Astrocyte (in vitro differentiated cells and primary cell): Measurements from ENCODE around the gene BCOR. TPM values are rescaled to one million over a fixed set of nuclear protein-coding genes. Genes with fewer than 3 reads are reported as not detected.

Experiments used
- DNase-seq: peaks from one replicate; pipeline ENCODE4 v3.0.0-alpha.2; 2010; ENCODE audit warnings: low read depth
- FAIRE-seq: peaks from 2 replicates; lab custom pipeline; 2011; peaks lifted over from hg19 to GRCh38; lab: Jason Lieb, UNC
- H2AFZ ChIP-seq: 2 replicates; pipeline ENCODE4 v1.6.0; 2012; ENCODE audit warnings: low read depth, low read length, inconsistent platforms
- H3K27ac ChIP-seq: 2 replicates; pipeline ENCODE4 v1.5.1; 2011; ENCODE audit warnings: low read depth, low read length, inconsistent platforms
- H3K27me3 ChIP-seq: 2 replicates; pipeline ENCODE4 v1.6.0; 2011; ENCODE audit warnings: low read length, inconsistent platforms; ENCODE audit not compliant: insufficient read depth
- H3K36me3 ChIP-seq: 2 replicates; pipeline ENCODE4 v1.5.1; 2011; ENCODE audit warnings: low read length, inconsistent platforms; ENCODE audit not compliant: insufficient read depth
- H3K4me1 ChIP-seq: 2 replicates; pipeline ENCODE4 v1.5.1; 2011; ENCODE audit warnings: low read length, inconsistent platforms; ENCODE audit not compliant: insufficient read depth
- H3K4me2 ChIP-seq: 2 replicates; pipeline ENCODE4 v1.6.0; 2012; ENCODE audit warnings: low read length, inconsistent platforms
- H3K4me3 ChIP-seq: 2 replicates; pipeline ENCODE4 v1.5.1; 2011; ENCODE audit warnings: low read depth, mild to moderate bottlenecking, low read length, inconsistent platforms; ENCODE audit not compliant: insufficient read depth
- H3K79me2 ChIP-seq: 2 replicates; pipeline ENCODE4 v1.6.0; 2012; ENCODE audit warnings: mild to moderate bottlenecking, low read length, inconsistent platforms; ENCODE audit not compliant: insufficient read depth
- H3K9ac ChIP-seq: 2 replicates; pipeline ENCODE4 v1.6.0; 2012; ENCODE audit warnings: mild to moderate bottlenecking, low read length, inconsistent platforms
- H3K9me3 ChIP-seq: 2 replicates; pipeline ENCODE4 v1.5.1; 2012; ENCODE audit warnings: low read depth, mild to moderate bottlenecking, low read length, inconsistent platforms; ENCODE audit not compliant: insufficient read depth
- H4K20me1 ChIP-seq: 2 replicates; pipeline ENCODE4 v1.6.0; 2012; ENCODE audit warnings: low read length, inconsistent platforms; ENCODE audit not compliant: insufficient read depth
- H3K27ac Mint-ChIP-seq: one replicate; pipeline ENCODE4 v1.8.0; 2021; ENCODE audit warnings: mild to moderate bottlenecking, mixed read lengths; ENCODE audit not compliant: unreplicated experiment
- H3K27me3 Mint-ChIP-seq: one replicate; pipeline ENCODE4 v1.8.0; 2021; ENCODE audit warnings: low read depth, mixed read lengths; ENCODE audit not compliant: unreplicated experiment
- H3K36me3 Mint-ChIP-seq: one replicate; pipeline ENCODE4 v1.8.0; 2021; ENCODE audit warnings: low read depth, mixed read lengths; ENCODE audit not compliant: unreplicated experiment
- H3K4me1 Mint-ChIP-seq: one replicate; pipeline ENCODE4 v1.8.0; 2021; ENCODE audit warnings: low read depth, mixed read lengths; ENCODE audit not compliant: unreplicated experiment
- H3K4me3 Mint-ChIP-seq: one replicate; pipeline ENCODE4 v1.8.0; 2021; ENCODE audit warnings: mild to moderate bottlenecking, moderate library complexity, mixed read lengths; ENCODE audit not compliant: unreplicated experiment
- H3K9me3 Mint-ChIP-seq: one replicate; pipeline ENCODE4 v1.8.0; 2021; ENCODE audit warnings: mild to moderate bottlenecking, mixed read lengths; ENCODE audit not compliant: unreplicated experiment
- EZH2 ChIP-seq: IDR thresholded peaks from 2 replicates; pipeline ENCODE4 v1.6.1; 2012; ENCODE audit warnings: mild to moderate bottlenecking, low read length, inconsistent platforms; ENCODE audit not compliant: insufficient read depth
- total RNA-seq: library from RNA; stranded (reverse); gene quantifications from 2 replicates; pipeline ENCODE4 v1.2.1, GENCODE V29; 2021
- TF ChIP-seq, protein P1 (sequence below): IDR thresholded peaks from 2 replicates; pipeline ENCODE4 v1.5.1; 2011; ENCODE audit warnings: low read depth, mild to moderate bottlenecking, inconsistent platforms, low read length, moderate library complexity; ENCODE audit not compliant: insufficient read depth

BCOR gene
- total RNA-seq, 1 donor from 2014 or later, result 9.0 TPM

DNA sequence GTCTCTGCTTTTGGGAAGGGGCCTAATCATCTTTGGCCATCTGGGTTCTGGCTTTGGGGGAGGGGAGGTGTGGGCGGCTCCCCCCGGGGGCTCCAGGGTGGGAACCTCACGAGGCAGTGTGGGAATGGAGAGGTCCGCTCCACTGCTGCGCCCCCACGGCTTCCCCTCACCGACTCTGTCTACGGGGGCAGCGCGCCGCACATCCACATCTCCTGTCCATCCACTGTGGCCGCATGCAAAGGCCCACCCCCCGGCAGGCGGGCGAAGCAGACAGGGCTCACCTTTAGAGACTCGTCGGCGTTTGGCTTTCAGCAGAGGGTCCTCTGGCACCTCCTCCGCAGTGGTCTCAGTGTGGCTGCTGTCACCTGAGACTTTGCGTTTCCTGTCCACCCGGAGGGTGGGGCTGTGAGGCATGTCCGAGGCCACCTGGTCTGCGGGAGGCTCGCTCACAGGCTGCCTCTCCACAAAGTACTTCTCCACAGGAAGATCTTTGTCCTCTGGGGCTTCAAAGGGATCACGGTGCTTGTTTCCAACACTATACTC lies 33.6 kb downstream of the BCOR start:
- peaks cover 19% of the 10 kb centered on the region for H4K20me1 ChIP-seq
- FAIRE-seq (no peak), DNase-seq (no peak)
- no peaks in the 10 kb centered on the region for H3K9me3 Mint-ChIP-seq
- H3K4me2 ChIP-seq, result no peak overlapping the region
- no peaks in the 10 kb centered on the region for H3K79me2 ChIP-seq
- H2AFZ ChIP-seq, result no peak overlapping the region
- H3K9ac ChIP-seq, result no peak overlapping the region
- H3K4me1 Mint-ChIP-seq, result no peaks in the 10 kb centered on the region
- H3K4me1 ChIP-seq, result no peaks in the 10 kb centered on the region
- H3K9me3 ChIP-seq, result no peaks in the 10 kb centered on the region
- no peak overlapping the region for H3K27ac ChIP-seq
- H3K27me3 Mint-ChIP-seq, result no peaks in the 10 kb centered on the region
- peaks cover 5% of the 10 kb centered on the region for H3K36me3 ChIP-seq
- H3K27ac Mint-ChIP-seq, result no peak overlapping the region
- TF ChIP-seq EZH2, result no peak
- TF ChIP-seq, protein P1, sequence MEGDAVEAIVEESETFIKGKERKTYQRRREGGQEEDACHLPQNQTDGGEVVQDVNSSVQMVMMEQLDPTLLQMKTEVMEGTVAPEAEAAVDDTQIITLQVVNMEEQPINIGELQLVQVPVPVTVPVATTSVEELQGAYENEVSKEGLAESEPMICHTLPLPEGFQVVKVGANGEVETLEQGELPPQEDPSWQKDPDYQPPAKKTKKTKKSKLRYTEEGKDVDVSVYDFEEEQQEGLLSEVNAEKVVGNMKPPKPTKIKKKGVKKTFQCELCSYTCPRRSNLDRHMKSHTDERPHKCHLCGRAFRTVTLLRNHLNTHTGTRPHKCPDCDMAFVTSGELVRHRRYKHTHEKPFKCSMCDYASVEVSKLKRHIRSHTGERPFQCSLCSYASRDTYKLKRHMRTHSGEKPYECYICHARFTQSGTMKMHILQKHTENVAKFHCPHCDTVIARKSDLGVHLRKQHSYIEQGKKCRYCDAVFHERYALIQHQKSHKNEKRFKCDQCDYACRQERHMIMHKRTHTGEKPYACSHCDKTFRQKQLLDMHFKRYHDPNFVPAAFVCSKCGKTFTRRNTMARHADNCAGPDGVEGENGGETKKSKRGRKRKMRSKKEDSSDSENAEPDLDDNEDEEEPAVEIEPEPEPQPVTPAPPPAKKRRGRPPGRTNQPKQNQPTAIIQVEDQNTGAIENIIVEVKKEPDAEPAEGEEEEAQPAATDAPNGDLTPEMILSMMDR, result no peak
- H3K36me3 Mint-ChIP-seq, result peaks cover 14% of the 10 kb centered on the region
- no peaks in the 10 kb centered on the region for H3K27me3 ChIP-seq
- H3K4me3 ChIP-seq, result no peak overlapping the region
- H3K4me3 Mint-ChIP-seq, result no peak overlapping the region

DNA sequence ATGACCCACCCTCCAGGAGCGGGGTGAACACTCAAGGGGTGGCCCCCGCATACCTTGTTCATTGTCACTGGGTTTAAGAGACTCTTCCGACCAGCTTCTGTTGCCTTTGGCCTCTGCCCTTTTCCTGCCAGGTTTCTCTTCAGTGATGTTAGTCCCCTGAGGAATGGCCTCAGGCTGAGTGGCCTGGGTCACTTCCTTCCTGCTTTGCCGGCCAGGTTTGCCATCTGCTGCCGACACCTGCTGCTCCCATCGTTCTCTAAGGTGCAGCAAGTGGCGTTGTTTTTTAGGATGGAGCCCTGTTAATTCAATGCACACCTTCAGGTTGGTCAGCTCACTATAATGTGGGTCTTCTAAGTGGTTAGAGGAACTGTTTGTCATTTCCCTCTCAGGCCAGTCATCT lies 34.2 kb downstream of the BCOR start:
- Histone ChIP-seq H3K36me3 (peaks cover 5% of the 10 kb centered on the region), H3K79me2 (no peaks in the 10 kb centered on the region), H3K9ac (no peak overlapping the region), H3K27me3 (no peaks in the 10 kb centered on the region), H3K27ac (no peak overlapping the region), H3K4me3 (no peak overlapping the region), H3K4me2 (no peak overlapping the region), H4K20me1 (peaks cover 21% of the 10 kb centered on the region), H3K4me1 (no peaks in the 10 kb centered on the region), H3K9me3 (no peaks in the 10 kb centered on the region), H2AFZ (no peak overlapping the region)
- no peak for FAIRE-seq
- H3K4me3 Mint-ChIP-seq, result no peak overlapping the region
- no peaks in the 10 kb centered on the region for H3K27me3 Mint-ChIP-seq
- no peak for TF ChIP-seq EZH2
- TF ChIP-seq, protein P1, result no peak
- no peaks in the 10 kb centered on the region for H3K4me1 Mint-ChIP-seq
- H3K27ac Mint-ChIP-seq, result no peak overlapping the region
- no peaks in the 10 kb centered on the region for H3K9me3 Mint-ChIP-seq
- DNase-seq, result no peak
- peaks cover 17% of the 10 kb centered on the region for H3K36me3 Mint-ChIP-seq

- Histone ChIP-seq H3K9me3 (no peaks in the 10 kb centered on the region), H3K4me3 (no peak overlapping the region), H2AFZ (no peak overlapping the region), H3K4me1 (no peaks in the 10 kb centered on the region), H4K20me1 (peaks cover 14% of the 10 kb centered on the region), H3K79me2 (no peaks in the 10 kb centered on the region), H3K9ac (no peak overlapping the region), H3K27ac (no peak overlapping the region), H3K36me3 (peaks cover 5% of the 10 kb centered on the region), H3K4me2 (no peak overlapping the region), H3K27me3 (no peaks in the 10 kb centered on the region)
- no peak for FAIRE-seq
- Mint-ChIP-seq H3K9me3 (no peaks in the 10 kb centered on the region), H3K4me1 (no peaks in the 10 kb centered on the region), H3K27ac (no peak overlapping the region), H3K36me3 (peaks cover 12% of the 10 kb centered on the region), H3K4me3 (no peak overlapping the region), H3K27me3 (no peaks in the 10 kb centered on the region)
- no peak for TF ChIP-seq EZH2
- TF ChIP-seq, protein P1, result no peak
- no peak for DNase-seq
Measured at GRCh38 chrX:40062525-40063155, 35.1 kb downstream of the BCOR start.
